WTC11 (cell line): ENCODE measurements around the gene ZBTB20. TPM values are rescaled to one million over a fixed set of nuclear protein-coding genes. Genes with fewer than 3 reads are reported as not detected.

Experiments
- ATAC-seq: fragments of 200-7000 bp; cut with Tn5 transposase; 2 replicates; pipeline ENCODE4 v1.10.0; 2021; ENCODE audit warnings: mild to moderate bottlenecking, moderate library complexity
- CTCF ChIA-PET: fragments of 300-600 bp; sonication (Branson Sonifier 250); formaldehyde crosslinking; loops from one replicate; lab custom pipeline; 2021; ENCODE audit warnings: antibody characterized with exemption; lab: Charles Lee
- POLR2A ChIA-PET: fragments of 350-600 bp; sonication (Branson Sonifier 250); formaldehyde crosslinking; loops from one replicate; lab custom pipeline; 2021; ENCODE audit warnings: antibody characterized with exemption; lab: Charles Lee
- DNase-seq: peaks from one replicate; pipeline ENCODE4 v3.0.0; 2021; ENCODE audit warnings: low spot score
- H3K27ac Mint-ChIP-seq: 2 replicates; pipeline ENCODE4 v1.8.0; 2021; ENCODE audit warnings: mixed read lengths
- H3K27me3 Mint-ChIP-seq: 2 replicates; pipeline ENCODE4 v1.8.0; 2021; ENCODE audit warnings: low read depth, mild to moderate bottlenecking, moderate library complexity, mixed read lengths
- H3K36me3 Mint-ChIP-seq: 2 replicates; pipeline ENCODE4 v1.8.0; 2021; ENCODE audit warnings: mixed read lengths
- H3K4me1 Mint-ChIP-seq: 2 replicates; pipeline ENCODE4 v1.8.0; 2022; ENCODE audit warnings: mixed read lengths
- H3K4me3 Mint-ChIP-seq: 2 replicates; pipeline ENCODE4 v1.8.0; 2021; ENCODE audit warnings: mild to moderate bottlenecking, moderate library complexity, mixed read lengths
- H3K9me3 Mint-ChIP-seq: 2 replicates; pipeline ENCODE4 v1.8.0; 2021; ENCODE audit warnings: mixed read lengths
- AFF4 ChIP-seq: sonication (generic); formaldehyde crosslinking; IDR thresholded peaks from 2 replicates; pipeline ENCODE4 v1.8.1; 2023; ENCODE audit warnings: mild to moderate bottlenecking, missing genetic modification reagents, borderline replicate concordance
- AR ChIP-seq: fragments of 250-450 bp; sonication (Bioruptor Pico); IDR thresholded peaks from 2 replicates; pipeline ENCODE4 v1.9.0; 2021; ENCODE audit warnings: mild to moderate bottlenecking
- ATF1 ChIP-seq: sonication (generic); formaldehyde crosslinking; IDR thresholded peaks from 2 replicates; pipeline ENCODE4 v1.8.1; 2023; ENCODE audit warnings: mild to moderate bottlenecking, moderate library complexity, missing genetic modification reagents
- ATF2 ChIP-seq: sonication (generic); formaldehyde crosslinking; IDR thresholded peaks from 2 replicates; pipeline ENCODE4 v1.8.1; 2022; ENCODE audit warnings: low read depth, missing genetic modification reagents, borderline replicate concordance
- CBFB ChIP-seq: sonication (generic); formaldehyde crosslinking; IDR thresholded peaks from 2 replicates; pipeline ENCODE4 v1.8.1; 2022; ENCODE audit warnings: mild to moderate bottlenecking, low read depth, missing genetic modification reagents
- CTCF ChIP-seq: fragments of 200-600 bp; IDR thresholded peaks from 2 replicates; pipeline ENCODE4 v1.8.0; 2022; ENCODE audit warnings: antibody characterized with exemption
- E2F5 ChIP-seq: sonication (generic); formaldehyde crosslinking; IDR thresholded peaks from 2 replicates; pipeline ENCODE4 v1.8.1; 2022; ENCODE audit warnings: mild to moderate bottlenecking, moderate library complexity, missing genetic modification reagents
- EMX1 ChIP-seq: fragments of 250-450 bp; sonication (Bioruptor Pico); IDR thresholded peaks from 2 replicates; pipeline ENCODE4 v1.8.0; 2021; ENCODE audit warnings: mild to moderate bottlenecking
- IRF2 ChIP-seq: sonication (generic); formaldehyde crosslinking; IDR thresholded peaks from 2 replicates; pipeline ENCODE4 v1.8.0; 2022; ENCODE audit warnings: low read depth, missing genetic modification reagents, borderline replicate concordance
- JAZF1 ChIP-seq: fragments of 250-450 bp; sonication (Bioruptor Pico); IDR thresholded peaks from 2 replicates; pipeline ENCODE4 v1.9.0; 2021; ENCODE audit warnings: moderate library complexity, mild to moderate bottlenecking, inconsistent platforms
- NFE2L1 ChIP-seq: sonication (generic); formaldehyde crosslinking; IDR thresholded peaks from 2 replicates; pipeline ENCODE4 v1.8.1; 2023; ENCODE audit warnings: missing genetic modification reagents
- NFYB ChIP-seq: sonication (generic); formaldehyde crosslinking; conservative IDR thresholded peaks from 2 replicates; pipeline ENCODE4 v1.8.0; 2022; ENCODE audit warnings: low read depth, missing genetic modification reagents
- NR2C2 ChIP-seq: sonication (generic); formaldehyde crosslinking; IDR thresholded peaks from 2 replicates; pipeline ENCODE4 v1.8.0; 2022; ENCODE audit warnings: mild to moderate bottlenecking, missing genetic modification reagents
- TEAD1 ChIP-seq: sonication (generic); formaldehyde crosslinking; IDR thresholded peaks from 2 replicates; pipeline ENCODE4 v1.8.0; 2022; ENCODE audit warnings: mild to moderate bottlenecking, missing genetic modification reagents
- TP53 ChIP-seq: sonication (generic); formaldehyde crosslinking; IDR thresholded peaks from 2 replicates; pipeline ENCODE4 v1.8.1; 2023; ENCODE audit warnings: mild to moderate bottlenecking, missing genetic modification reagents
- ZBTB21 ChIP-seq: sonication (generic); formaldehyde crosslinking; IDR thresholded peaks from 2 replicates; pipeline ENCODE4 v1.8.1; 2023; ENCODE audit warnings: mild to moderate bottlenecking, missing genetic modification reagents, borderline replicate concordance
- ZNF138 ChIP-seq: sonication (generic); formaldehyde crosslinking; conservative IDR thresholded peaks from 2 replicates; pipeline ENCODE4 v1.8.1; 2022; ENCODE audit warnings: mild to moderate bottlenecking, moderate library complexity, missing genetic modification reagents
- ZNF281 ChIP-seq: sonication (generic); formaldehyde crosslinking; IDR thresholded peaks from 2 replicates; pipeline ENCODE4 v1.8.0; 2023; ENCODE audit warnings: mild to moderate bottlenecking, missing genetic modification reagents
- total RNA-seq: library from RNA; stranded (reverse); gene quantifications from 3 replicates; pipeline ENCODE4 v1.2.3, GENCODE V29; 2021

The ZBTB20 gene
- total RNA-seq, 1 experiment from 2014 or later, result 1.5 TPM

GRCh38 chr3:114764056-114764492 is 383.0 kb downstream of the ZBTB20 start (continued):
- no peak for TF ChIP-seq AFF4 (CRISPR knock-in tag)
- no peak for TF ChIP-seq TP53
- no peak for TF ChIP-seq EMX1 (CRISPR knock-in tag)
- TF ChIP-seq NFYB (CRISPR knock-in tag), result no peak
- no peak for TF ChIP-seq JAZF1 (CRISPR knock-in tag)

GRCh38 chr3:114762144-114762543 is 384.9 kb downstream of the ZBTB20 start:
- Mint-ChIP-seq H3K4me1 (no peaks in the 10 kb centered on the region), H3K4me3 (no peak overlapping the region), H3K27ac (no peak overlapping the region), H3K27me3 (no peaks in the 10 kb centered on the region), H3K9me3 (no peaks in the 10 kb centered on the region), H3K36me3 (no peaks in the 10 kb centered on the region)
- ATAC-seq, result no peak
- ChIA-PET POLR2A (no interaction called here), CTCF (no interaction called here)
- TF ChIP-seq E2F5 (CRISPR knock-in tag), result no peak
- DNase-seq, result no peak

- Mint-ChIP-seq H3K9me3 (no peaks in the 10 kb centered on the region), H3K4me1 (no peaks in the 10 kb centered on the region), H3K36me3 (no peaks in the 10 kb centered on the region), H3K27ac (no peak overlapping the region), H3K4me3 (no peak overlapping the region), H3K27me3 (no peaks in the 10 kb centered on the region)
- TF ChIP-seq CTCF (no peak), NFE2L1 (no peak), ZNF138 (no peak), ZBTB21 (no peak), AR (CRISPR knock-in tag) (no peak), IRF2 (CRISPR knock-in tag) (no peak), NR2C2 (CRISPR knock-in tag) (no peak), E2F5 (CRISPR knock-in tag) (no peak), ATF1 (CRISPR knock-in tag) (no peak), ATF2 (CRISPR knock-in tag) (no peak), ZNF281 (CRISPR knock-in tag) (no peak), TEAD1 (CRISPR knock-in tag) (no peak), CBFB (CRISPR knock-in tag) (no peak)
- ChIA-PET POLR2A (no interaction called here), CTCF (no interaction called here)
- DNase-seq, result no peak
- ATAC-seq, result no peak
Measured at GRCh38 chr3:114760679-114761078, 386.4 kb downstream of the ZBTB20 start.
